Tibial nerve (tissue), 4 donors: ENCODE measurements around the gene ZNF618.

Experiments
- EP300 ChIP-seq, 2 donors: sonication (generic); formaldehyde crosslinking; IDR thresholded peaks; one replicate each; pipeline ENCODE4 v1.6.1; 2017; ENCODE audit warnings: antibody characterized with exemption in 2 of 2, mild to moderate bottlenecking in 1 of 2
- POLR2A ChIP-seq, 2 donors: fragments of 450-650 bp; IDR thresholded peaks; one replicate each; pipeline ENCODE4 v1.6.1; 2017; ENCODE audit warnings: antibody characterized with exemption in 2 of 2, mild to moderate bottlenecking in 2 of 2, moderate library complexity in 2 of 2
- TF ChIP-seq, protein P1 (sequence below), 5 experiments: fragments of 200-600 bp in 3 of 5; fragments of 450-650 bp in 2 of 5; sonication (generic) in 3 of 5; IDR thresholded peaks; one replicate each; pipeline ENCODE4 v1.5.1; 2016 to 2019; ENCODE audit warnings: antibody characterized with exemption in 5 of 5, mild to moderate bottlenecking in 3 of 5, moderate library complexity in 2 of 5

DNA sequence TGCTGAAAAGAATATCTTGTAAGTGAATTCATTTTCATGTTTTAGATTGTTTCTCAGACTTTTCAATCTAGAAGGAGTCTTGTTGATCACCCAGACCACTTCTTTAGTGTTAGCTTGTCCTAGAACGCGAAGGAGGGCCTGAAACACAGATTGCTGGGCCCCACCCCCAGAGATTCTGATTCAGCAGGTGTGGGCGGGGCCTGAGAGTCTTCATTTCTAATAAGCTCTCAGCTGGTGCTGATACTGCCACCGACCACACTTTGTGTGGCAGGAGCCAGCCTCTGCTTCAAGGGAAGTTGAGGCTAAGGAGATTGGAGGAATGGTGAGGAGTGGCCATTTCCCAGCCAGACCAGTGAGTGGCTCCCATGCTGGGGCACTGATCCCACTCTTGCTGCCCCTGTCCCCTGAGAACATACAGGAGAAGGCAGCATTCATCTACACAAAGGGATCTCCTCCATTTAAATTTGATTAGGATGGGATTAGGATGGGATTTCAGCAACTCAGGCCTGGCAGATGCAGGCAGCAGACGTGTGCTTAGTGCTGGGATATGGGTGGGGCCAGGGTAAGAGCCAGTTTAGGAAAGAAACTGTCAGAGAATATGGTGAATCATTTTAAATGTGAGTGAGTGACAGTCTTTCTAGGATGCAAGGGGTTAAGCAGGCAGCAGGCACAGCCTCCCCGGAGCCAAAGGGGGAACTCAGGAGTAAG is 35.9 kb downstream of the ZNF618 start:
- TF ChIP-seq EP300 (IDR thresholded peaks at IDR 0.05) (no peak), POLR2A (IDR thresholded peaks at IDR 0.05) (no peak)
- TF ChIP-seq, protein P1, sequence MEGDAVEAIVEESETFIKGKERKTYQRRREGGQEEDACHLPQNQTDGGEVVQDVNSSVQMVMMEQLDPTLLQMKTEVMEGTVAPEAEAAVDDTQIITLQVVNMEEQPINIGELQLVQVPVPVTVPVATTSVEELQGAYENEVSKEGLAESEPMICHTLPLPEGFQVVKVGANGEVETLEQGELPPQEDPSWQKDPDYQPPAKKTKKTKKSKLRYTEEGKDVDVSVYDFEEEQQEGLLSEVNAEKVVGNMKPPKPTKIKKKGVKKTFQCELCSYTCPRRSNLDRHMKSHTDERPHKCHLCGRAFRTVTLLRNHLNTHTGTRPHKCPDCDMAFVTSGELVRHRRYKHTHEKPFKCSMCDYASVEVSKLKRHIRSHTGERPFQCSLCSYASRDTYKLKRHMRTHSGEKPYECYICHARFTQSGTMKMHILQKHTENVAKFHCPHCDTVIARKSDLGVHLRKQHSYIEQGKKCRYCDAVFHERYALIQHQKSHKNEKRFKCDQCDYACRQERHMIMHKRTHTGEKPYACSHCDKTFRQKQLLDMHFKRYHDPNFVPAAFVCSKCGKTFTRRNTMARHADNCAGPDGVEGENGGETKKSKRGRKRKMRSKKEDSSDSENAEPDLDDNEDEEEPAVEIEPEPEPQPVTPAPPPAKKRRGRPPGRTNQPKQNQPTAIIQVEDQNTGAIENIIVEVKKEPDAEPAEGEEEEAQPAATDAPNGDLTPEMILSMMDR (IDR thresholded peaks at IDR 0.05): no peak
